Measurements from ENCODE around the gene MYO5C.

DNA sequence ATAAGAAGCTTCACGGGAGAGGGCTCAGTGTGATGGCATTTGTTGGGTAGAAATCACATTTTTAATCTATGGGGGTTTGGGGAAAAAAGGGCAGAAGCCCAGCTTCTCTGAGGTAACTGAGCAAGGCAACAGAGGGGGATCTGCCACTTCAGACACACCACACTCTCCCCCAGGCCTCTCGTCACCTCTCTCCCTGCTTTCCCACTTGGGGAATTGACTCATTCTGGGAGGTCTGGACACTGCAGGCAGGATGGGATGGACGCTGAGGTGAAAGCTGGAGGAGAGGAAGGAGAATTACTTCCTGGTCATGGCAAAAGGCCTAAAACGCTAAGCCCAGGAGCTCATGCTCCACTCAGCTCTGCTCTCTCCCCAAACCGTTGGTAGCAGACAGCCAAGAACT lies 33.2 kb downstream of the MYO5C start:
- TF ChIP-seq, protein P1, sequence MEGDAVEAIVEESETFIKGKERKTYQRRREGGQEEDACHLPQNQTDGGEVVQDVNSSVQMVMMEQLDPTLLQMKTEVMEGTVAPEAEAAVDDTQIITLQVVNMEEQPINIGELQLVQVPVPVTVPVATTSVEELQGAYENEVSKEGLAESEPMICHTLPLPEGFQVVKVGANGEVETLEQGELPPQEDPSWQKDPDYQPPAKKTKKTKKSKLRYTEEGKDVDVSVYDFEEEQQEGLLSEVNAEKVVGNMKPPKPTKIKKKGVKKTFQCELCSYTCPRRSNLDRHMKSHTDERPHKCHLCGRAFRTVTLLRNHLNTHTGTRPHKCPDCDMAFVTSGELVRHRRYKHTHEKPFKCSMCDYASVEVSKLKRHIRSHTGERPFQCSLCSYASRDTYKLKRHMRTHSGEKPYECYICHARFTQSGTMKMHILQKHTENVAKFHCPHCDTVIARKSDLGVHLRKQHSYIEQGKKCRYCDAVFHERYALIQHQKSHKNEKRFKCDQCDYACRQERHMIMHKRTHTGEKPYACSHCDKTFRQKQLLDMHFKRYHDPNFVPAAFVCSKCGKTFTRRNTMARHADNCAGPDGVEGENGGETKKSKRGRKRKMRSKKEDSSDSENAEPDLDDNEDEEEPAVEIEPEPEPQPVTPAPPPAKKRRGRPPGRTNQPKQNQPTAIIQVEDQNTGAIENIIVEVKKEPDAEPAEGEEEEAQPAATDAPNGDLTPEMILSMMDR (IDR thresholded peaks at IDR 0.05 in 8 of 11, conservative IDR thresholded peaks at IDR 0.05 in 3 of 11) = no peak
- TF ChIP-seq POLR2A (IDR thresholded peaks at IDR 0.05) = no peak
- TF ChIP-seq POLR2AphosphoS5 (IDR thresholded peaks at IDR 0.05) = no peak
